Activated CD8-positive, alpha-beta memory T cell treated with anti-CD3 and anti-CD28 coated beads for 24 hours (primary cell): ENCODE measurements around the gene WNT2B.
"Not testable (repeated sequence)": the region's sequence is repeated elsewhere in the genome, so short reads cannot be mapped to it uniquely, and the experiment has no call there.

Experiments used
- DNase-seq: peaks from one replicate; pipeline ENCODE4 v3.0.0-alpha.2; 2020

WNT2B gene

GRCh38 chr1:112508278-112509004, at the start of gene WNT2B:
Gene WNT2B, plus strand, starts transcription at chr1:112508965. Its CDS starts 298 bp downstream, at chr1:112509263.
- peak; percentile 75 for DNase-seq

- no peak for DNase-seq
Observed at GRCh38 chr1:112460615-112461014, 48.1 kb upstream of the WNT2B start.

GRCh38 chr1:112461200-112461871, 47.4 kb upstream of the WNT2B start:
- no peak for DNase-seq

GRCh38 chr1:112462953-112463279, 45.8 kb upstream of the WNT2B start:
- DNase-seq = no peak

- DNase-seq = no peak
Observed at GRCh38 chr1:112464501-112464900, 44.3 kb upstream of the WNT2B start.

GRCh38 chr1:112465122-112465521, 43.6 kb upstream of the WNT2B start:
- no peak for DNase-seq

- peak; percentile 93 for DNase-seq
Observed at GRCh38 chr1:112466078-112466660, 42.6 kb upstream of the WNT2B start.

- not testable (repeated sequence) for DNase-seq
Observed at GRCh38 chr1:112470324-112470723, 38.4 kb upstream of the WNT2B start.

GRCh38 chr1:112470966-112471365, 37.8 kb upstream of the WNT2B start:
- no peak for DNase-seq

GRCh38 chr1:112472142-112472541, 36.6 kb upstream of the WNT2B start:
- DNase-seq = no peak

- DNase-seq = no peak
Observed at GRCh38 chr1:112477550-112477949, 31.2 kb upstream of the WNT2B start.

- DNase-seq = no peak
Observed at GRCh38 chr1:112478314-112478713, 30.5 kb upstream of the WNT2B start.

GRCh38 chr1:112486063-112486462, 22.7 kb upstream of the WNT2B start:
- not testable (repeated sequence) for DNase-seq

GRCh38 chr1:112487686-112488085, 21.1 kb upstream of the WNT2B start:
- not testable (repeated sequence) for DNase-seq

- no peak for DNase-seq
Observed at GRCh38 chr1:112488141-112488540, 20.6 kb upstream of the WNT2B start.

GRCh38 chr1:112492076-112492475, 16.7 kb upstream of the WNT2B start:
- no peak for DNase-seq

GRCh38 chr1:112493351-112493750, 15.4 kb upstream of the WNT2B start:
- DNase-seq = no peak

GRCh38 chr1:112496290-112496689, 12.5 kb upstream of the WNT2B start:
- DNase-seq = no peak

- peak; percentile 81 for DNase-seq
Observed at GRCh38 chr1:112501810-112502641, 6.7 kb upstream of the WNT2B start.

- no peak for DNase-seq
Observed at GRCh38 chr1:112502826-112503225, 5.9 kb upstream of the WNT2B start.

GRCh38 chr1:112504001-112504660, 4.6 kb upstream of the WNT2B start:
- no peak for DNase-seq

- no peak for DNase-seq
Observed at GRCh38 chr1:112504661-112505399, 3.9 kb upstream of the WNT2B start.
